ENCODE measurements around the gene DMD. TPM values are rescaled to one million over a fixed set of nuclear protein-coding genes. Genes with fewer than 3 reads are reported as not detected.

The DMD gene
- total RNA-seq, 5 donors from 2014 or later (not counting 1 experiment from before 2014, with no cell fraction given): 0.73 to 1.6 (median 0.88) TPM; not detected in 1

- ChIA-PET CTCF (no interaction called here), POLR2A (no interaction called here)
- no peaks in the 10 kb centered on the region for H3K4me1 ChIP-seq (ENCODE audit: control insufficient read depth in 1 of 2, extremely low read depth in 1 of 2, insufficient read depth in 2 of 2, low read length in 2 of 2)
- H3K9me3 ChIP-seq: no peaks in the 10 kb centered on the region
- H3K27ac ChIP-seq (ENCODE audit: low read length): no peak overlapping the region
- no peak overlapping the region for H3K4me3 ChIP-seq (ENCODE audit: control insufficient read depth in 1 of 2, extremely low read depth in 1 of 2, low read length in 1 of 2)
- DNase-seq (no peak), ATAC-seq (replicated peaks in 1 of 4) (no peak)
- no CpG with 5 or more reads among the region's 4 CpGs for WGBS (ENCODE audit: insufficient coverage)
- Mint-ChIP-seq H3K4me3 (no peak overlapping the region), H3K9me3 (peaks cover 0 to 3% (median 0%) of the 10 kb centered on the region in 3 donors), H3K27ac (no peak overlapping the region), H3K27me3 (no peaks in the 10 kb centered on the region), H3K36me3 (no peaks in the 10 kb centered on the region), H3K4me1 (no peaks in the 10 kb centered on the region)
- no peaks in the 10 kb centered on the region for H3K36me3 ChIP-seq (ENCODE audit: control insufficient read depth in 2 of 2, extremely low read depth in 1 of 2, insufficient read depth in 1 of 2, low read length in 1 of 2)
- H3K27me3 ChIP-seq (replicated peaks in 1 of 2; ENCODE audit: control insufficient read depth in 2 of 2, extremely low read depth in 1 of 2, insufficient read depth in 2 of 2, low read length in 1 of 2): no peaks in the 10 kb centered on the region
These were observed 1123.7 kb downstream of the DMD start for GRCh38 chrX:32087663-32088062.

GRCh38 chrX:32084757-32085156 is 1126.6 kb downstream of the DMD start:
- Histone ChIP-seq H3K4me1 (ENCODE audit: control insufficient read depth in 1 of 2, extremely low read depth in 1 of 2, insufficient read depth in 2 of 2, low read length in 2 of 2) (no peaks in the 10 kb centered on the region), H3K36me3 (ENCODE audit: control insufficient read depth in 2 of 2, extremely low read depth in 1 of 2, insufficient read depth in 1 of 2, low read length in 1 of 2) (no peaks in the 10 kb centered on the region), H3K9me3 (no peaks in the 10 kb centered on the region), H3K27me3 (replicated peaks in 1 of 2; ENCODE audit: control insufficient read depth in 2 of 2, extremely low read depth in 1 of 2, insufficient read depth in 2 of 2, low read length in 1 of 2) (no peaks in the 10 kb centered on the region), H3K27ac (ENCODE audit: low read length) (no peak overlapping the region), H3K4me3 (ENCODE audit: control insufficient read depth in 1 of 2, extremely low read depth in 1 of 2, low read length in 1 of 2) (no peak overlapping the region)
- ChIA-PET POLR2A (no interaction called here), CTCF (no interaction called here)
- 80% methylated on average over 1 of the region's 7 CpGs for WGBS (ENCODE audit: insufficient coverage)
- H3K27me3 Mint-ChIP-seq: no peaks in the 10 kb centered on the region
- no peak overlapping the region for H3K27ac Mint-ChIP-seq
- ATAC-seq (replicated peaks in 1 of 4) (no peak), DNase-seq (no peak)
- H3K4me1 Mint-ChIP-seq: no peaks in the 10 kb centered on the region
- peaks cover 0 to 3% (median 0%) of the 10 kb centered on the region in 3 donors for H3K9me3 Mint-ChIP-seq
- H3K4me3 Mint-ChIP-seq: no peak overlapping the region
- no peaks in the 10 kb centered on the region for H3K36me3 Mint-ChIP-seq

GRCh38 chrX:32048285-32048684 is 1163.1 kb downstream of the DMD start:
- Histone ChIP-seq H3K9me3 (no peaks in the 10 kb centered on the region), H3K4me1 (ENCODE audit: control insufficient read depth in 1 of 2, extremely low read depth in 1 of 2, insufficient read depth in 2 of 2, low read length in 2 of 2) (no peaks in the 10 kb centered on the region), H3K27ac (ENCODE audit: low read length) (no peak overlapping the region), H3K27me3 (replicated peaks in 1 of 2; ENCODE audit: control insufficient read depth in 2 of 2, extremely low read depth in 1 of 2, insufficient read depth in 2 of 2, low read length in 1 of 2) (no peaks in the 10 kb centered on the region), H3K4me3 (ENCODE audit: control insufficient read depth in 1 of 2, extremely low read depth in 1 of 2, low read length in 1 of 2) (no peak overlapping the region), H3K36me3 (ENCODE audit: control insufficient read depth in 2 of 2, extremely low read depth in 1 of 2, insufficient read depth in 1 of 2, low read length in 1 of 2) (no peaks in the 10 kb centered on the region)
- Mint-ChIP-seq H3K9me3 (no peaks in the 10 kb centered on the region), H3K4me3 (no peak overlapping the region), H3K36me3 (no peaks in the 10 kb centered on the region), H3K27ac (no peak overlapping the region), H3K27me3 (no peaks in the 10 kb centered on the region), H3K4me1 (no peaks in the 10 kb centered on the region)
- ATAC-seq (replicated peaks in 1 of 4) (no peak), DNase-seq (no peak)
- ChIA-PET CTCF (no interaction called here), POLR2A (no interaction called here)
- 100% methylated on average over 1 of the region's 3 CpGs for WGBS (ENCODE audit: insufficient coverage)

GRCh38 chrX:32045149-32045548 is 1166.2 kb downstream of the DMD start:
- Mint-ChIP-seq H3K27ac (no peak overlapping the region), H3K4me1 (no peaks in the 10 kb centered on the region), H3K36me3 (no peaks in the 10 kb centered on the region), H3K9me3 (peaks cover 0 to 2% (median 0%) of the 10 kb centered on the region in 3 donors), H3K27me3 (no peaks in the 10 kb centered on the region), H3K4me3 (no peak overlapping the region)
- Histone ChIP-seq H3K4me3 (ENCODE audit: control insufficient read depth in 1 of 2, extremely low read depth in 1 of 2, low read length in 1 of 2) (no peak overlapping the region), H3K4me1 (ENCODE audit: control insufficient read depth in 1 of 2, extremely low read depth in 1 of 2, insufficient read depth in 2 of 2, low read length in 2 of 2) (no peaks in the 10 kb centered on the region), H3K36me3 (ENCODE audit: control insufficient read depth in 2 of 2, extremely low read depth in 1 of 2, insufficient read depth in 1 of 2, low read length in 1 of 2) (no peaks in the 10 kb centered on the region), H3K27me3 (replicated peaks in 1 of 2; ENCODE audit: control insufficient read depth in 2 of 2, extremely low read depth in 1 of 2, insufficient read depth in 2 of 2, low read length in 1 of 2) (no peaks in the 10 kb centered on the region), H3K27ac (ENCODE audit: low read length) (no peak overlapping the region), H3K9me3 (no peaks in the 10 kb centered on the region)
- DNase-seq: no peak
- POLR2A ChIA-PET: no interaction called here
- CTCF ChIA-PET: no interaction called here
- WGBS (ENCODE audit: insufficient coverage): no CpG with 5 or more reads among the region's 4 CpGs
- ATAC-seq (replicated peaks in 1 of 4): no peak

- Histone ChIP-seq H3K9me3 (no peaks in the 10 kb centered on the region), H3K4me1 (ENCODE audit: control insufficient read depth in 1 of 2, extremely low read depth in 1 of 2, insufficient read depth in 2 of 2, low read length in 2 of 2) (no peaks in the 10 kb centered on the region), H3K27me3 (replicated peaks in 1 of 2; ENCODE audit: control insufficient read depth in 2 of 2, extremely low read depth in 1 of 2, insufficient read depth in 2 of 2, low read length in 1 of 2) (no peaks in the 10 kb centered on the region), H3K27ac (ENCODE audit: low read length) (no peak overlapping the region), H3K36me3 (ENCODE audit: control insufficient read depth in 2 of 2, extremely low read depth in 1 of 2, insufficient read depth in 1 of 2, low read length in 1 of 2) (no peaks in the 10 kb centered on the region), H3K4me3 (ENCODE audit: control insufficient read depth in 1 of 2, extremely low read depth in 1 of 2, low read length in 1 of 2) (no peak overlapping the region)
- POLR2A ChIA-PET: no interaction called here
- CTCF ChIA-PET: no interaction called here
- Mint-ChIP-seq H3K9me3 (peaks cover 0 to 5% (median 3%) of the 10 kb centered on the region in 3 donors), H3K27ac (no peak overlapping the region), H3K36me3 (no peaks in the 10 kb centered on the region), H3K4me1 (no peaks in the 10 kb centered on the region), H3K27me3 (no peaks in the 10 kb centered on the region), H3K4me3 (no peak overlapping the region)
- DNase-seq (no peak), ATAC-seq (replicated peaks in 1 of 4) (no peak)
- WGBS (ENCODE audit: insufficient coverage): no CpG with 5 or more reads among the region's 4 CpGs
These were observed 1170.2 kb downstream of the DMD start for GRCh38 chrX:32041181-32041580.

- Histone ChIP-seq H3K4me1 (ENCODE audit: control insufficient read depth in 1 of 2, extremely low read depth in 1 of 2, insufficient read depth in 2 of 2, low read length in 2 of 2) (no peaks in the 10 kb centered on the region), H3K9me3 (no peaks in the 10 kb centered on the region), H3K27me3 (replicated peaks in 1 of 2; ENCODE audit: control insufficient read depth in 2 of 2, extremely low read depth in 1 of 2, insufficient read depth in 2 of 2, low read length in 1 of 2) (no peaks in the 10 kb centered on the region), H3K4me3 (ENCODE audit: control insufficient read depth in 1 of 2, extremely low read depth in 1 of 2, low read length in 1 of 2) (no peak overlapping the region), H3K27ac (ENCODE audit: low read length) (no peak overlapping the region), H3K36me3 (ENCODE audit: control insufficient read depth in 2 of 2, extremely low read depth in 1 of 2, insufficient read depth in 1 of 2, low read length in 1 of 2) (no peaks in the 10 kb centered on the region)
- Mint-ChIP-seq H3K4me3 (no peak overlapping the region), H3K36me3 (no peaks in the 10 kb centered on the region), H3K27ac (no peak overlapping the region), H3K27me3 (peaks cover 0 to 4% of the 10 kb centered on the region in 2 donors), H3K9me3 (peaks cover 0 to 16% (median 10%) of the 10 kb centered on the region in 3 donors), H3K4me1 (no peaks in the 10 kb centered on the region)
- CTCF ChIA-PET: no interaction called here
- POLR2A ChIA-PET: no interaction called here
- no peak for ATAC-seq (replicated peaks in 1 of 4)
- WGBS (ENCODE audit: insufficient coverage): no CpG with 5 or more reads among the region's 3 CpGs
- DNase-seq: no peak
These were observed 1184.6 kb downstream of the DMD start for GRCh38 chrX:32026772-32027171.

DNA sequence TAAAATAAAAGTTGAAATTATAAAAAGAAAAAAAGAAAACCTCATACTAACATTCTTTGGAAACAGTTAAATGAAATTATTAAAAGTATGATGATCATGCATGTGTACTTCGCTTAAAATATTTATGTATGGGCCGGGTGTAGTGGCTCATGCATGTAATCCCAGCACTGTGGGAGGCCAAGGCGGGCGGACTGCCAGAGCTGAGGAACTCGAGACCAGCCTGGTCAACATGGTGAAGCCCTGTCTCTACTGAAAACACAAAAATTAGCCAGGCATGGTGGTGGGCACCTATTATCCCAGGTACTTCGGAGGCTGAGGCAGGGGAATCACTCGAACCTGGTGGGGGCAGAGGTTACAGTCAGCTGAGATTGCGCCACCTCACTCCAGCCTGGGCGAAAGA is 1187.3 kb downstream of the DMD start:
- CTCF ChIA-PET: no interaction called here
- H3K27ac Mint-ChIP-seq: no peak overlapping the region
- 50% methylated on average over 1 of the region's 9 CpGs for WGBS (ENCODE audit: insufficient coverage)

More for the DNA sequence above, 1187.3 kb downstream of the DMD start:
- H3K36me3 ChIP-seq (ENCODE audit: control insufficient read depth in 2 of 2, extremely low read depth in 1 of 2, insufficient read depth in 1 of 2, low read length in 1 of 2): no peaks in the 10 kb centered on the region
- no peak overlapping the region for H3K4me3 ChIP-seq (ENCODE audit: control insufficient read depth in 1 of 2, extremely low read depth in 1 of 2, low read length in 1 of 2)
- no peak for ATAC-seq (replicated peaks in 1 of 4)
- H3K27me3 ChIP-seq (replicated peaks in 1 of 2; ENCODE audit: control insufficient read depth in 2 of 2, extremely low read depth in 1 of 2, insufficient read depth in 2 of 2, low read length in 1 of 2): no peaks in the 10 kb centered on the region
- H3K27me3 Mint-ChIP-seq: peaks cover 0 to 4% of the 10 kb centered on the region in 2 donors
- H3K27ac ChIP-seq (ENCODE audit: low read length): no peak overlapping the region
- no peaks in the 10 kb centered on the region for H3K9me3 ChIP-seq
- H3K36me3 Mint-ChIP-seq: no peaks in the 10 kb centered on the region
- DNase-seq: no peak
- no peak overlapping the region for H3K4me3 Mint-ChIP-seq
- H3K9me3 Mint-ChIP-seq: peaks cover 0 to 10% (median 9%) of the 10 kb centered on the region in 3 donors
- no peaks in the 10 kb centered on the region for H3K4me1 Mint-ChIP-seq
- no peaks in the 10 kb centered on the region for H3K4me1 ChIP-seq (ENCODE audit: control insufficient read depth in 1 of 2, extremely low read depth in 1 of 2, insufficient read depth in 2 of 2, low read length in 2 of 2)
- POLR2A ChIA-PET: no interaction called here
